Tibial nerve (tissue), 4 donors: ENCODE measurements around the gene LRPPRC. TPM values are rescaled to one million over a fixed set of nuclear protein-coding genes. Genes with fewer than 3 reads are reported as not detected.

ENCODE experiments used
- DNase-seq, 2 donors: peaks; one replicate each; pipeline ENCODE4 v3.0.0-alpha.2; 2019; ENCODE audit warnings: low spot score in 2 of 2
- H3K27ac ChIP-seq, 4 donors: fragments of 200-600 bp; sonication (generic) in 3 of 4; one replicate each; pipeline ENCODE4 v1.5.1; 2017 to 2019; ENCODE audit warnings: mild to moderate bottlenecking in 1 of 4
- H3K27me3 ChIP-seq, 2 donors: fragments of 200-600 bp; sonication (generic) in 1 of 2; one replicate each; pipeline versions ENCODE4 v1.5.1 to v1.6.0; 2017 to 2019
- H3K36me3 ChIP-seq, 3 donors: fragments of 200-600 bp; sonication (generic); one replicate each; pipeline ENCODE4 v1.5.1; 2018 to 2019
- H3K4me1 ChIP-seq, 4 donors: fragments of 200-600 bp; sonication (generic) in 3 of 4; one replicate each; pipeline ENCODE4 v1.5.1; 2017 to 2019
- H3K4me3 ChIP-seq, 4 donors: fragments of 200-600 bp; sonication (generic) in 3 of 4; one replicate each; pipeline ENCODE4 v1.5.1; 2017 to 2019; ENCODE audit warnings: mild to moderate bottlenecking in 1 of 4, moderate library complexity in 1 of 4
- H3K9me3 ChIP-seq, 4 donors: fragments of 200-600 bp; sonication (generic) in 3 of 4; one replicate each; pipeline ENCODE4 v1.5.1; 2017 to 2019
- EP300 ChIP-seq, 2 donors: sonication (generic); formaldehyde crosslinking; IDR thresholded peaks; one replicate each; pipeline ENCODE4 v1.6.1; 2017; ENCODE audit warnings: antibody characterized with exemption in 2 of 2, mild to moderate bottlenecking in 1 of 2
- POLR2A ChIP-seq, 2 donors: fragments of 450-650 bp; IDR thresholded peaks; one replicate each; pipeline ENCODE4 v1.6.1; 2017; ENCODE audit warnings: antibody characterized with exemption in 2 of 2, mild to moderate bottlenecking in 2 of 2, moderate library complexity in 2 of 2
- WGBS, 2 donors: methylation state at CpG; one replicate each; pipeline ENCODE4 v1.1.5; 2018; 5-methylcytosine and 5-hydroxymethylcytosine counted together
- total RNA-seq, 4 donors: library from RNA; depleted of rRNA; stranded (reverse); fragments of >200 nt; gene quantifications; one replicate each; pipeline ENCODE4 v1.1.0, GENCODE V29; 2016
- TF ChIP-seq, protein P1 (sequence below), 5 experiments: fragments of 200-600 bp in 3 of 5; fragments of 450-650 bp in 2 of 5; sonication (generic) in 3 of 5; IDR thresholded peaks; one replicate each; pipeline ENCODE4 v1.5.1; 2016 to 2019; ENCODE audit warnings: antibody characterized with exemption in 5 of 5, mild to moderate bottlenecking in 3 of 5, moderate library complexity in 2 of 5

Gene LRPPRC
- total RNA-seq, 4 donors from 2014 or later, result 42.2 to 53.4 (median 49.7) TPM

DNA sequence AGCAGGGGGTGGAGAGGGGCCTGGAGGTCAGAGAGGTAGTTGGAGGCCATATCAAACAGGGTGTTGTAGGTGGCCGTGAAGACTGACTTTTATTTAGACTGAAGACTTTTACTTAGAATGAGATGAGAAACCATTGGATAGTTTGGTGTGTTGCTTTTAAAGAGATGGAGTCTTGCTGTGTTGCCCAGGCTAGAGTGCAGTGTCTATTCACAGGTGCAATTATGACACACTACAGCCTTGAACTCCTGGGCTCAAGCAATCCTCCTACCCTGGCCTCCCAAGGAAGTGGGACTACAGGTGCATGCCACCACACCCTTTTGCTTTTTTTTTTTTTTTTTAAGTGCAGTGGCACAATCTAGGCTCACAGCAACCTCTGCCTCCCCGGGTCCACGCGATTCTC, 2.5 kb upstream of the LRPPRC start:
- H3K4me3 ChIP-seq, result no peak overlapping the region
- no peaks in the 10 kb centered on the region for H3K27me3 ChIP-seq
- H3K27ac ChIP-seq, result no peak overlapping the region
- TF ChIP-seq POLR2A (IDR thresholded peaks at IDR 0.05) (no peak), EP300 (IDR thresholded peaks at IDR 0.05) (no peak)
- TF ChIP-seq, protein P1, sequence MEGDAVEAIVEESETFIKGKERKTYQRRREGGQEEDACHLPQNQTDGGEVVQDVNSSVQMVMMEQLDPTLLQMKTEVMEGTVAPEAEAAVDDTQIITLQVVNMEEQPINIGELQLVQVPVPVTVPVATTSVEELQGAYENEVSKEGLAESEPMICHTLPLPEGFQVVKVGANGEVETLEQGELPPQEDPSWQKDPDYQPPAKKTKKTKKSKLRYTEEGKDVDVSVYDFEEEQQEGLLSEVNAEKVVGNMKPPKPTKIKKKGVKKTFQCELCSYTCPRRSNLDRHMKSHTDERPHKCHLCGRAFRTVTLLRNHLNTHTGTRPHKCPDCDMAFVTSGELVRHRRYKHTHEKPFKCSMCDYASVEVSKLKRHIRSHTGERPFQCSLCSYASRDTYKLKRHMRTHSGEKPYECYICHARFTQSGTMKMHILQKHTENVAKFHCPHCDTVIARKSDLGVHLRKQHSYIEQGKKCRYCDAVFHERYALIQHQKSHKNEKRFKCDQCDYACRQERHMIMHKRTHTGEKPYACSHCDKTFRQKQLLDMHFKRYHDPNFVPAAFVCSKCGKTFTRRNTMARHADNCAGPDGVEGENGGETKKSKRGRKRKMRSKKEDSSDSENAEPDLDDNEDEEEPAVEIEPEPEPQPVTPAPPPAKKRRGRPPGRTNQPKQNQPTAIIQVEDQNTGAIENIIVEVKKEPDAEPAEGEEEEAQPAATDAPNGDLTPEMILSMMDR (IDR thresholded peaks at IDR 0.05), result no peak
- no peak for DNase-seq
- H3K4me1 ChIP-seq, result peaks cover 0 to 24% (median 19%) of the 10 kb centered on the region in 4 donors
- no peaks in the 10 kb centered on the region for H3K36me3 ChIP-seq
- WGBS, 2 donors, result 92 to 95% methylated on average over 4 of the region's 4 CpGs
- H3K9me3 ChIP-seq, result no peaks in the 10 kb centered on the region

DNA sequence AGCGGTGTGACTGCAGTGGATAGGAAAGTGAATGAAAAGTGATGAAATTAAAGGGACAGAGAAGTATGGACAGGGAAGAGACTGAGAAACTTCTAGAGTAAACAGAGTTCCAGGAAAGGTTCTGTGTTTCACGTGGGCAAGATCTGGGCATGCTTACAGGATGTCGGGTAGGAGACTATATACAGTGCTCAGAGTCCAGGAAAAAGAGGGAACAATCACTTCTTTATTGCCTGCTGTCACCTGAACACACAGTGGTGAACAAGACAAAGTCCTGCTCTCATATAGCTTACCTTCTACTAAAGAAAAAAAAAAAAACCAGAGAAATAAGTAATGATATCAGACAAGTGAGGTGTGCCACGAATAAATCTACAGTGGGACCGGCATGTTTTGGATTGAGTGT, 2.4 kb downstream of the LRPPRC start:
- H3K36me3 ChIP-seq, result peaks cover 0 to 19% (median 0%) of the 10 kb centered on the region in 3 donors
- no peak overlapping the region for H3K27ac ChIP-seq
- TF ChIP-seq, protein P1 (IDR thresholded peaks at IDR 0.05), result no peak
- no peak for TF ChIP-seq POLR2A (IDR thresholded peaks at IDR 0.05)
- no peak for TF ChIP-seq EP300 (IDR thresholded peaks at IDR 0.05)
- peaks cover 0 to 47% (median 18%) of the 10 kb centered on the region in 4 donors for H3K4me1 ChIP-seq
- H3K4me3 ChIP-seq, result no peak overlapping the region
- H3K27me3 ChIP-seq, result no peaks in the 10 kb centered on the region
- 88 to 94% methylated on average over 5 of the region's 5 CpGs for WGBS, 2 donors
- H3K9me3 ChIP-seq, result no peaks in the 10 kb centered on the region
- no peak for DNase-seq

DNA sequence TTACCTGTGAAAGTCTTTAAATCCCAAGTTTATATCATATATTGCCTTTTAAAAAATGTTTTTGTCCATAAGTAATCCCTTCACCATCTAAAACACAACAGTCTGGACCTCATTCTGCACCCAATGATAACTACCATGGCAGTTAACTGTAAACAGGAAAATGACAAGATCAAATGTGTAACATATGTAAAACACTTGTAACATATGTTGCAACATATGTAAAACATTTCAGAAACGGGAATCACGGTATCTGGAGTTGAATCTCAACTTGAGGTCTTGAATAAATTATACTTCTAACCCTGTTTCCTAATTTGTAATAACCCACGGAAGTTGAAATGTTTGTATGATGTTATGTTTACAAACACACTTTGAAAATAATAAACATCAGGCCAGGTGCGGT, 6.2 kb downstream of the LRPPRC start:
- Histone ChIP-seq H3K4me1 (peaks cover 0 to 37% (median 14%) of the 10 kb centered on the region in 4 donors), H3K27me3 (no peaks in the 10 kb centered on the region), H3K36me3 (peaks cover 0 to 27% (median 0%) of the 10 kb centered on the region in 3 donors), H3K27ac (no peak overlapping the region), H3K9me3 (no peaks in the 10 kb centered on the region), H3K4me3 (no peak overlapping the region)
- no peak for DNase-seq
- WGBS, 2 donors, result 83 to 89% methylated on average over 4 of the region's 4 CpGs
- TF ChIP-seq POLR2A (IDR thresholded peaks at IDR 0.05), result no peak
- TF ChIP-seq EP300 (IDR thresholded peaks at IDR 0.05), result no peak
- TF ChIP-seq, protein P1 (IDR thresholded peaks at IDR 0.05), result no peak

DNA sequence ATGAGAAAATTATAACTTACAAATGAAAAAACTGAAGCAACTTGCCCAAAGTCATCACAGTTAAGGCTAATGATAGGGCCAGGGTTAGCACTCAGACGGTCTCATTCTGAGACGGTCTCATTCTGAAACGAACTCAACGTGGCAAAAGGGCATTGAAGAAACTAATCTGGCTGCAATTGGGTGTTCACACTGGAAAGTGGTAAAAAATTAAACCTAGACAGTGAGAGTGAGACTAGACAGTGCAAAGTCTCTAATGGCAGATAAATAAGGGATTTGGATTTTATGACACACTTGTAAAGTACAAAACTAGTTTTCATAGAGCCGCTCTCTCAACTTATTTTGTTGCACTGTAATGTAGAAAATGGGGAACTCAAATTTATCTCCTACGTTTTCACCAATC, 9.2 kb downstream of the LRPPRC start:
- H3K27me3 ChIP-seq, result no peaks in the 10 kb centered on the region
- DNase-seq, result no peak
- WGBS, 2 donors, result 91 to 93% methylated on average over 6 of the region's 6 CpGs

DNA sequence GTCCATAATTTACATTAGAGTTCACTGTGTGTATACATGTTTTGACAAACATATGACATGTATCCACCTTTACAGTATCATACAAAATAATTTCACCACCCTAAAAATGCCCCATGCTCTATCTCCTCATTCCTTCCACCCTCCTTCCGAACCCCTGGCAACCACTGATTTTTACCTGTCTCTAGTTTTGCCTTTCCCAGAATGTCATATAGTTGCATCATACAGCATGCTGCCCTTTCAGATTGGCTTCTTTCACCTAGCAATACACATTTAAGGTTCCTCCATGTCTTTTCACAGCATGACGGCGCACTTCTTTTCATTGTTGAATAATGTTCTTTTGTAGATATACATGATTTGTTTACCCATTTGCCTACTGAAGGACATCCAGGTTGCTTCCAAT, 10.4 kb downstream of the LRPPRC start:
- Histone ChIP-seq H3K4me3 (no peak overlapping the region), H3K27ac (no peak overlapping the region), H3K27me3 (no peaks in the 10 kb centered on the region), H3K4me1 (peaks cover 0 to 6% (median 0%) of the 10 kb centered on the region in 4 donors), H3K9me3 (no peaks in the 10 kb centered on the region), H3K36me3 (peaks cover 0 to 37% (median 3%) of the 10 kb centered on the region in 3 donors)
- WGBS, 2 donors, result 96 to 98% methylated on average over 3 of the region's 3 CpGs
- no peak for DNase-seq
- TF ChIP-seq EP300 (IDR thresholded peaks at IDR 0.05) (no peak), POLR2A (IDR thresholded peaks at IDR 0.05) (no peak)
- TF ChIP-seq, protein P1 (IDR thresholded peaks at IDR 0.05), result no peak

More for the DNA sequence above, 9.2 kb downstream of the LRPPRC start:
- Histone ChIP-seq H3K9me3 (no peaks in the 10 kb centered on the region), H3K36me3 (peaks cover 0 to 25% (median 3%) of the 10 kb centered on the region in 3 donors), H3K27ac (no peak overlapping the region), H3K4me1 (peaks cover 0 to 13% (median 0%) of the 10 kb centered on the region in 4 donors), H3K4me3 (no peak overlapping the region)
- TF ChIP-seq, protein P1 (IDR thresholded peaks at IDR 0.05), result no peak
- TF ChIP-seq POLR2A (IDR thresholded peaks at IDR 0.05) (no peak), EP300 (IDR thresholded peaks at IDR 0.05) (no peak)
